WI38 (cell line): Measurements from ENCODE around the gene DCHS1.

Experiments
- H3K4me3 ChIP-seq: 2 replicates; pipeline ENCODE4 v1.5.1; 2011; ENCODE audit warnings: low read depth, mild to moderate bottlenecking, control low read depth, low read length
- TF ChIP-seq, protein P1 (sequence below): IDR thresholded peaks from 2 replicates; pipeline ENCODE4 v1.5.1; 2012; ENCODE audit warnings: low read depth, mild to moderate bottlenecking, control low read depth, low read length

DCHS1 gene

GRCh38 chr11:6596239-6596877 lies 59.3 kb downstream of the DCHS1 start:
- H3K4me3 ChIP-seq = no peak overlapping the region
- TF ChIP-seq, protein P1, sequence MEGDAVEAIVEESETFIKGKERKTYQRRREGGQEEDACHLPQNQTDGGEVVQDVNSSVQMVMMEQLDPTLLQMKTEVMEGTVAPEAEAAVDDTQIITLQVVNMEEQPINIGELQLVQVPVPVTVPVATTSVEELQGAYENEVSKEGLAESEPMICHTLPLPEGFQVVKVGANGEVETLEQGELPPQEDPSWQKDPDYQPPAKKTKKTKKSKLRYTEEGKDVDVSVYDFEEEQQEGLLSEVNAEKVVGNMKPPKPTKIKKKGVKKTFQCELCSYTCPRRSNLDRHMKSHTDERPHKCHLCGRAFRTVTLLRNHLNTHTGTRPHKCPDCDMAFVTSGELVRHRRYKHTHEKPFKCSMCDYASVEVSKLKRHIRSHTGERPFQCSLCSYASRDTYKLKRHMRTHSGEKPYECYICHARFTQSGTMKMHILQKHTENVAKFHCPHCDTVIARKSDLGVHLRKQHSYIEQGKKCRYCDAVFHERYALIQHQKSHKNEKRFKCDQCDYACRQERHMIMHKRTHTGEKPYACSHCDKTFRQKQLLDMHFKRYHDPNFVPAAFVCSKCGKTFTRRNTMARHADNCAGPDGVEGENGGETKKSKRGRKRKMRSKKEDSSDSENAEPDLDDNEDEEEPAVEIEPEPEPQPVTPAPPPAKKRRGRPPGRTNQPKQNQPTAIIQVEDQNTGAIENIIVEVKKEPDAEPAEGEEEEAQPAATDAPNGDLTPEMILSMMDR = no peak

GRCh38 chr11:6594142-6594768 lies 61.4 kb downstream of the DCHS1 start:
- TF ChIP-seq, protein P1 = no peak
- no peak overlapping the region for H3K4me3 ChIP-seq

DNA sequence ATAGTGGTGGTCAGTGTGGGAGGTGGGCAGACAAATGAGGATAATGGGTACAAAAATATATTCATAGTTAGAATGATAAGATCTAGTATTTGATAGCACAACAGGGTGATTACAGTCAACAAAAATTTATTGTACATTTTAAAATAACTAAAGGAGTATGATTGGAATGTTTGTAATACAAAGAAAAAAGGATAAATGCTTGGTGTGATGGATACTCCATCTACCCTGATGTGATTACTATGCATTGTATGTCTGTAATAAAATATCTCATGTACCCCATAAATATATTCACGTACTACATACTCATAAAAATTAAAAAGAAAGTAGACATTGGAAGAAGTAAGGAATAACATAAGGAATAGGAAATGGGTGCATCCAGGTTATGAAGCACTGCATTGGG lies 67.6 kb downstream of the DCHS1 start:
- TF ChIP-seq, protein P1 = no peak
- no peak overlapping the region for H3K4me3 ChIP-seq

DNA sequence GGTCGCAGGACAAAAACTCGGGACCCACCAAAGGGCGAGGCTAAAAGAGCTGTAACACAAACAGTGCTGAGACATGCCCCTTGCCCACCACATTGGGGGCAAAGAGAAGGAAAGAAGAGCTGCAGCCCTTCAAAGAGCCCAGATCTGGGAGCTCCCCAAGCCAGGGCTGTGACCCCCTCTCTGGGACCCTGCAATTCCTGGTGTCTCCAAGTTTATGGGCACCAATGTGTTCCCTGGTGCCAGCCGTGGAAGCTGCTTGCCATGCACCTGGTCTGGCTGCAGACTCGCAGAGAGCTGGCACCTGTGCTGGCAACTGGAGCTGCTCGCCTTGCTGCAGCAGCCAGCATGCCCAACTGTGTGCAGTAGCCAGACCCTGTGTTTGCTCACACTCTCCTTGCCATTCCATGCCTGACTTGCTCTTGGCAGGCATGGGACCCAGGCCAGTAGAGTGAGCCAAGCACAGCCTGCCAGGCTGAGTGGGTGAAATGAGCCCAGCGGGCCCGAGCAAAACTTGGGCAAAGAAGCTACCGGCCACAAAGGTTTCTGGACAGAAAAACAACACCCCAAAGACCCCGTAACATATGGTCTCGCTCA lies 68.2 kb downstream of the DCHS1 start:
- TF ChIP-seq, protein P1 = no peak
- no peak overlapping the region for H3K4me3 ChIP-seq

GRCh38 chr11:6586434-6587359 lies 68.9 kb downstream of the DCHS1 start:
- H3K4me3 ChIP-seq = no peak overlapping the region
- TF ChIP-seq, protein P1 = no peak

- no peak overlapping the region for H3K4me3 ChIP-seq
- TF ChIP-seq, protein P1 = no peak
Observed at GRCh38 chr11:6584528-6584927, 71.1 kb downstream of the DCHS1 start.
